Measurements from ENCODE around the gene MFSD11. TPM values are rescaled to one million over a fixed set of nuclear protein-coding genes. Genes with fewer than 3 reads are reported as not detected.

MFSD11 gene
- total RNA-seq, 1 experiment from 2014 or later: 40.4 TPM

DNA sequence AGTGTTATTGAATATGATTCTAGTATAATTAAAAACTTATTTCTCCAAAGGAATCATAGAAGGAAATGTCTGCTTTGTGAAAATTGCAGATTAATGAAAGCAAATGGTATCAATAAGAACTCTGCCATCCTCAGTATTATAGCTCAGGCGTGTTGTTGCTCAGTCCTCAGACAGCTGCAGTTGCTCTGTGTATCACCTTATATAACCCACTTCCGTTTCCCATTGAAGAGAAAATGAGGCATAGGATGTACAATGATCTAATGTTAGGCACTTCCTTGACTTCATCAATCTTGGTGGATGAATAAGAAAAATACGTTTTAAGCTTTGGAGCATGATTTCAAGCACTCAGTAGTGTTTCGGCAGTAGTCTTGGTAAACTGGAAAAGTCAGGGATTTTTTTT lies 14.1 kb downstream of the MFSD11 start:
- Mint-ChIP-seq H3K4me1 (ENCODE audit: low read depth, unreplicated experiment) (peaks cover 7% of the 10 kb centered on the region), H3K27ac (ENCODE audit: unreplicated experiment) (no peak overlapping the region), H3K27me3 (ENCODE audit: insufficient read depth, unreplicated experiment) (no peaks in the 10 kb centered on the region), H3K4me3 (ENCODE audit: unreplicated experiment) (no peak overlapping the region), H3K36me3 (ENCODE audit: insufficient read depth, unreplicated experiment) (peaks cover 49% of the 10 kb centered on the region), H3K9me3 (ENCODE audit: unreplicated experiment) (no peaks in the 10 kb centered on the region)
- POLR2A ChIA-PET: no interaction called here
- no peak for TF ChIP-seq CTCF (IDR thresholded peaks at IDR 0.05; ENCODE audit: insufficient read depth in 1 of 2, low read depth in 1 of 2, low read length in 1 of 2, severe bottlenecking in 1 of 2, unreplicated experiment in 1 of 2)
- Histone ChIP-seq H3K36me3 (ENCODE audit: control insufficient read depth, insufficient read depth, low read length) (no peaks in the 10 kb centered on the region; the same call in 1 of the 2 replicates), H3K27me3 (replicated peaks; ENCODE audit: control insufficient read depth, insufficient read depth, low read length) (no peaks in the 10 kb centered on the region), H3K4me3 (ENCODE audit: low read depth, low read length) (no peak overlapping the region), H3K4me1 (no peaks in the 10 kb centered on the region), H3K9me3 (no peaks in the 10 kb centered on the region)
- no TSS peak for BruUV-seq (replicated peaks)
- CTCF ChIA-PET: no interaction called here
- no peak for DNase-seq
- intact Hi-C loops (cut with micrococcal nuclease; ENCODE audit: unreplicated experiment): no loop called here

- Mint-ChIP-seq H3K4me1 (ENCODE audit: low read depth, unreplicated experiment) (peaks cover 7% of the 10 kb centered on the region), H3K27ac (ENCODE audit: unreplicated experiment) (peak overlapping the region; percentile 9), H3K36me3 (ENCODE audit: insufficient read depth, unreplicated experiment) (peaks cover 56% of the 10 kb centered on the region), H3K4me3 (ENCODE audit: unreplicated experiment) (no peak overlapping the region), H3K9me3 (ENCODE audit: unreplicated experiment) (no peaks in the 10 kb centered on the region), H3K27me3 (ENCODE audit: insufficient read depth, unreplicated experiment) (no peaks in the 10 kb centered on the region)
- H3K4me3 ChIP-seq (ENCODE audit: low read depth, low read length): no peak overlapping the region
- DNase-seq: no peak
- H3K27me3 ChIP-seq (replicated peaks; ENCODE audit: control insufficient read depth, insufficient read depth, low read length): no peaks in the 10 kb centered on the region
- ChIA-PET CTCF (no interaction called here), POLR2A (interaction anchor here (0.6 kb wide), 1 partner anchor 16 kb away, joined by 4 read pairs; no protein-coding TSS in a partner anchor)
- intact Hi-C loops (cut with micrococcal nuclease; ENCODE audit: unreplicated experiment): no loop called here
- H3K9me3 ChIP-seq: no peaks in the 10 kb centered on the region; the same call in 1 of the 2 replicates
- no peaks in the 10 kb centered on the region; the same call in 1 of the 2 replicates for H3K36me3 ChIP-seq (ENCODE audit: control insufficient read depth, insufficient read depth, low read length)
- no peaks in the 10 kb centered on the region for H3K4me1 ChIP-seq
- TF ChIP-seq CTCF (IDR thresholded peaks at IDR 0.05; ENCODE audit: insufficient read depth in 1 of 2, low read depth in 1 of 2, low read length in 1 of 2, severe bottlenecking in 1 of 2, unreplicated experiment in 1 of 2): no peak
- no TSS peak for BruUV-seq (replicated peaks)
Measured at GRCh38 chr17:76753061-76753961, 15.4 kb downstream of the MFSD11 start.

GRCh38 chr17:76755285-76755684 lies 17.4 kb downstream of the MFSD11 start:
- Histone ChIP-seq H3K9me3 (no peaks in the 10 kb centered on the region; the same call in 1 of the 2 replicates), H3K36me3 (ENCODE audit: control insufficient read depth, insufficient read depth, low read length) (no peaks in the 10 kb centered on the region; the same call in 1 of the 2 replicates), H3K4me1 (no peaks in the 10 kb centered on the region), H3K4me3 (ENCODE audit: low read depth, low read length) (no peak overlapping the region), H3K27me3 (replicated peaks; ENCODE audit: control insufficient read depth, insufficient read depth, low read length) (no peaks in the 10 kb centered on the region)
- H3K9me3 Mint-ChIP-seq (ENCODE audit: unreplicated experiment): no peaks in the 10 kb centered on the region
- H3K4me1 Mint-ChIP-seq (ENCODE audit: low read depth, unreplicated experiment): peaks cover 7% of the 10 kb centered on the region
- no peak for TF ChIP-seq CTCF (IDR thresholded peaks at IDR 0.05; ENCODE audit: insufficient read depth in 1 of 2, low read depth in 1 of 2, low read length in 1 of 2, severe bottlenecking in 1 of 2, unreplicated experiment in 1 of 2)
- ChIA-PET POLR2A (interaction anchor here (0.6 kb wide), 1 partner anchor 195 kb away, joined by 3 read pairs; no protein-coding TSS in a partner anchor), CTCF (no interaction called here)
- no TSS peak for BruUV-seq (replicated peaks)
- peaks cover 58% of the 10 kb centered on the region for H3K36me3 Mint-ChIP-seq (ENCODE audit: insufficient read depth, unreplicated experiment)
- intact Hi-C loops (cut with micrococcal nuclease; ENCODE audit: unreplicated experiment): no loop called here
- no peaks in the 10 kb centered on the region for H3K27me3 Mint-ChIP-seq (ENCODE audit: insufficient read depth, unreplicated experiment)
- no peak overlapping the region for H3K4me3 Mint-ChIP-seq (ENCODE audit: unreplicated experiment)
- H3K27ac Mint-ChIP-seq (ENCODE audit: unreplicated experiment): no peak overlapping the region
- DNase-seq: no peak
